ENCODE measurements around the gene GAS1. TPM values are rescaled to one million over a fixed set of nuclear protein-coding genes. Genes with fewer than 3 reads are reported as not detected.

GAS1 gene, protein sequence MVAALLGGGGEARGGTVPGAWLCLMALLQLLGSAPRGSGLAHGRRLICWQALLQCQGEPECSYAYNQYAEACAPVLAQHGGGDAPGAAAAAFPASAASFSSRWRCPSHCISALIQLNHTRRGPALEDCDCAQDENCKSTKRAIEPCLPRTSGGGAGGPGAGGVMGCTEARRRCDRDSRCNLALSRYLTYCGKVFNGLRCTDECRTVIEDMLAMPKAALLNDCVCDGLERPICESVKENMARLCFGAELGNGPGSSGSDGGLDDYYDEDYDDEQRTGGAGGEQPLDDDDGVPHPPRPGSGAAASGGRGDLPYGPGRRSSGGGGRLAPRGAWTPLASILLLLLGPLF
- 10 to 100 TPM in 4 of 6 donors, 1 to 10 TPM in 2; 5.5 to 25.6 (median 12.5) TPM for total RNA-seq

DNA sequence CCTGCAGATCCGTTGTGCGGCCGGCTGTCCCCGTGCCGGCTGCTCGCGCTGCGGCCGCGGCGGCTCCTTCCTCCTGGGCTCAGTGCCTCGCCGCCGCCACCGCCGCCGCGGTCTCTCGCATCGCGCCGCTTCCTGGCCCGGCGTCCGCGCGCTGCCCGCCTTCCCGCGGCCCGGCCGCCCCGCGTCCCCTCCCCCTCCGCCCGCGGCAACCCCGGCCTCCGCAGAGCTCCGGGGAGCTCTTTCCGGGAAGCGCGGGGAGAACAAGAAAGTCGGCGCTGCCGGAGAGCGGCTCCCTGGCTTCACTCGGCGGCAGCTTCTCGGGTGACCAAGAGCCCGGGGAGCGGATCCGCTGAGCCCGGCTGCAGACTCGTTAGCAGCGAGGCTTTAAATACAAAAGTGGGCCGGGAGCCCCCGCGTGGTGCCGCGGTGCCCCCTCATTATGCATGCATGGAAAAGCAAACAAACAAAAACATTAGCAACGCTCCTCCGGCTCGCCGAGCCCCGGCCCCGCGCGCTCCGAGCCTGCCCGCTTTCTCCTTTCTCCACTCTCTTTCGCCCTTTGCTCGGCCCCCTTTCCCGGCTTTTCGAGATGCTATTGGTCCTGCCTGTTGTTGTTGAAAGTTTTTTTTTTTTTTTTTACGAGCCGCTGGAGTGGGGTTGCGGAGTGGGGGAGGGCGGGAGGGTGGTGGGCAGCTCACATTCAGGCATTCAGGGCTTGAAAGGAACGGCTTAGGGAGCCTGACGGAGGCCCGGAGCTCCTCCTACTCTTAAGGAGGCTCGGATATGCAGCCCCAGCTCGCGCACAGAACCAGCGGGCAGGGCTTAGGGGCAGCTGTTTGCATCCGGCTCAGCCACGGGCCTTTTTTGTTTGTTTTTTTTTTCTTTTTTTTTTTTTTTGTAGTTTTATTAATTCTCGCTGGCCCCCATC is at the start of gene GAS1:
GAS1 (minus strand) TSS at position 361 of the 928 bp plus-strand sequence. CDS start 727 bp downstream, outside the sequence.
- peaks cover 0 to 19% (median 8%) of the 10 kb centered on the region in 4 donors for H3K27me3 ChIP-seq
- peak in 1 of 2 donors; percentile 28 for TF ChIP-seq POLR2AphosphoS5 (IDR thresholded peaks at IDR 0.05)
- no peak for TF ChIP-seq POLR2A (IDR thresholded peaks at IDR 0.05)
- TF ChIP-seq, protein P1, sequence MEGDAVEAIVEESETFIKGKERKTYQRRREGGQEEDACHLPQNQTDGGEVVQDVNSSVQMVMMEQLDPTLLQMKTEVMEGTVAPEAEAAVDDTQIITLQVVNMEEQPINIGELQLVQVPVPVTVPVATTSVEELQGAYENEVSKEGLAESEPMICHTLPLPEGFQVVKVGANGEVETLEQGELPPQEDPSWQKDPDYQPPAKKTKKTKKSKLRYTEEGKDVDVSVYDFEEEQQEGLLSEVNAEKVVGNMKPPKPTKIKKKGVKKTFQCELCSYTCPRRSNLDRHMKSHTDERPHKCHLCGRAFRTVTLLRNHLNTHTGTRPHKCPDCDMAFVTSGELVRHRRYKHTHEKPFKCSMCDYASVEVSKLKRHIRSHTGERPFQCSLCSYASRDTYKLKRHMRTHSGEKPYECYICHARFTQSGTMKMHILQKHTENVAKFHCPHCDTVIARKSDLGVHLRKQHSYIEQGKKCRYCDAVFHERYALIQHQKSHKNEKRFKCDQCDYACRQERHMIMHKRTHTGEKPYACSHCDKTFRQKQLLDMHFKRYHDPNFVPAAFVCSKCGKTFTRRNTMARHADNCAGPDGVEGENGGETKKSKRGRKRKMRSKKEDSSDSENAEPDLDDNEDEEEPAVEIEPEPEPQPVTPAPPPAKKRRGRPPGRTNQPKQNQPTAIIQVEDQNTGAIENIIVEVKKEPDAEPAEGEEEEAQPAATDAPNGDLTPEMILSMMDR (IDR thresholded peaks at IDR 0.05): no peak
- TF ChIP-seq EP300 (IDR thresholded peaks at IDR 0.05): no peak
- ATAC-seq (ENCODE audit: low FRiP score in 2 of 2): peak; percentile 93
- peaks cover 23 to 50% (median 28%) of the 10 kb centered on the region in 4 donors for H3K4me1 ChIP-seq
- DNase-seq: peak; percentile 66 to 92
- H3K9me3 ChIP-seq: peaks cover 0 to 11% (median 3%) of the 10 kb centered on the region in 4 donors
- peak within 1 kb of the TSS; percentile 68 to 89 (median 76) for H3K4me3 ChIP-seq
- H3K36me3 ChIP-seq: no peaks in the 10 kb centered on the region
- WGBS, 2 donors: 0 to 1% methylated on average over 32 to 56 of the region's 89 CpGs
- H3K27ac ChIP-seq: peak within 1 kb of the TSS; percentile 77 to 86 (median 80)

DNA sequence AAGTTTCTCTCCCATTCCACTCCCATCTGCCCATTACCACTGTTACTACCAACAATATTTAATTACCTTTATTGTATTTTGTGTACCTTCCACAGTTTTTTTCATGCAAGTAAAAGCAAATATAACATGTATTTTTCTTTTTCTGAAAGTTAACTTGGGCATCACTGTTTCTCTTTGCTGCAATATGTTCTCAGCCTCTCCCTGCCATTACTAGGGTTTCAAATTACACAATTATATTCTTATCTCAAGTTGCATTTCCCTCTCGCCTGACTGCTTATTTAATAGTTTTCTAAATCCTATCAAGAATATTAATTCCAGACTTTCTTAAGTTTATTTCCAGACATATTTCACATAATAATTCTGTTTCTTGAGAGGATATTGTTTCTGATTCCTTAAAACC is 46.9 kb upstream of the GAS1 start:
- Histone ChIP-seq H3K9me3 (no peaks in the 10 kb centered on the region), H3K27ac (no peak overlapping the region), H3K4me1 (no peaks in the 10 kb centered on the region), H3K27me3 (no peaks in the 10 kb centered on the region), H3K4me3 (no peak overlapping the region), H3K36me3 (no peaks in the 10 kb centered on the region)
- ATAC-seq (ENCODE audit: low FRiP score in 2 of 2) (no peak), DNase-seq (no peak)
- WGBS, 2 donors: 36 to 48% methylated on average over 1 of the region's 1 CpG
- TF ChIP-seq POLR2A (IDR thresholded peaks at IDR 0.05) (no peak), EP300 (IDR thresholded peaks at IDR 0.05) (no peak), POLR2AphosphoS5 (IDR thresholded peaks at IDR 0.05) (no peak)
- TF ChIP-seq, protein P1 (IDR thresholded peaks at IDR 0.05): no peak

DNA sequence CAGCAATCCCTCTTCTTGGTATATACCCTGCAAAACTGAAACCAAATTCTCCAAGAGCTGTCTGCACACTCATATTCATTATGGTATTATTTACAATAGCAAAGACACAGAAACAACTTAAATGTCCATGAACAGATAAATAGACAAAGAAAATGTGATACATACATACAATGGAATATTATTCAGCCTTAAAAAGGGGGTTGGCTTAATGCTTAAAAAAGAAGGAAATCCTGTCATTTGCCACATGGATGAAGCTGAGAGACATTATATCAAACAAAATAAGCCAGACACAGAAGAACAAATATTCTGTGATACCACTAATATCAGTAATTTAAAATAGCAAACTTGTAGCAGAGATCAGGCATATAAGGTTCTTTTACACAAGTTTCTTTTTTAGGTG is 46.5 kb upstream of the GAS1 start:
- ATAC-seq (ENCODE audit: low FRiP score in 2 of 2) (no peak), DNase-seq (no peak)
- no peak overlapping the region for H3K27ac ChIP-seq
- TF ChIP-seq POLR2A (IDR thresholded peaks at IDR 0.05): no peak
- no peak for TF ChIP-seq EP300 (IDR thresholded peaks at IDR 0.05)
- TF ChIP-seq POLR2AphosphoS5 (IDR thresholded peaks at IDR 0.05): no peak
- TF ChIP-seq, protein P1 (IDR thresholded peaks at IDR 0.05): no peak
- H3K36me3 ChIP-seq: no peaks in the 10 kb centered on the region
- H3K27me3 ChIP-seq: no peaks in the 10 kb centered on the region
- no peak overlapping the region for H3K4me3 ChIP-seq
- H3K4me1 ChIP-seq: no peaks in the 10 kb centered on the region
- no peaks in the 10 kb centered on the region for H3K9me3 ChIP-seq

DNA sequence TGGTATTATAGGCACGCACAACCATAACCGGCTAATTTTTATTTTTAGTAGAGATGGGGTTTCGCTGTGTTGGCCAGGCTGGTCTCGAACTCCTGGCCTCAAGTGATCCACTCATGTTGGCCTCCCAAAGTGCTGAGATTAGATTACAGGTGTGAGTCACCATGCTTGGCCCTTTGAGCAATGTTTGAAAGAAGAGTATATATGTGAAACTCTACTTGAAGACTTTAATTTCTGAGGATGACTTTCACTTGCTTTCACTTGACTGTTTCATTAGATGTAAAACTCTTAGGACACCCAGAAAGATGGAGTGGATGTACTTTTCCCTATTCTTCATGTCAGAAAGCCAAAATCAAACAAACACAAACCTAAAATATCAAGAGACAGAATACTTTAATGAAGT is 43.8 kb upstream of the GAS1 start:
- Histone ChIP-seq H3K36me3 (no peaks in the 10 kb centered on the region), H3K27me3 (no peaks in the 10 kb centered on the region), H3K4me1 (no peaks in the 10 kb centered on the region), H3K27ac (no peak overlapping the region), H3K9me3 (no peaks in the 10 kb centered on the region), H3K4me3 (no peak overlapping the region)
- DNase-seq (no peak), ATAC-seq (ENCODE audit: low FRiP score in 2 of 2) (no peak)
- TF ChIP-seq POLR2A (IDR thresholded peaks at IDR 0.05) (no peak), EP300 (IDR thresholded peaks at IDR 0.05) (no peak), POLR2AphosphoS5 (IDR thresholded peaks at IDR 0.05) (no peak)
- TF ChIP-seq, protein P1 (IDR thresholded peaks at IDR 0.05): no peak
- WGBS, 2 donors: 62 to 77% methylated on average over 4 of the region's 4 CpGs
